HEK293 (cell line): ENCODE data around the gene SMAD4.

Experiments used
- CTCF ChIA-PET: fragments of 350-600 bp; formaldehyde crosslinking; extraction: SDS; loops from one replicate; lab custom pipeline; 2021; ENCODE audit warnings: antibody characterized with exemption; lab: Yijun Ruan, JAX
- POLR2A ChIA-PET: fragments of 300-600 bp; formaldehyde crosslinking; extraction: SDS; loops from one replicate; lab custom pipeline; 2020; ENCODE audit warnings: antibody characterized with exemption, inconsistent platforms; lab: Yijun Ruan, JAX
- H3K27ac ChIP-seq: fragments of 200-500 bp; sonication (Bioruptor generic); 2 replicates; pipeline ENCODE4 v1.5.1; 2014; ENCODE audit warnings: low read depth, low read length, control low read depth, inconsistent platforms; ENCODE audit errors: extremely low read depth
- H3K36me3 ChIP-seq, 2 experiments: fragments of 200-500 bp in 1 of 2; sonication (Bioruptor generic) in 1 of 2; 1 replicate in 1 of 2; 2 replicates in 1 of 2; pipeline ENCODE4 v1.5.1; 2014 to 2017; ENCODE audit warnings: inconsistent platforms in 2 of 2, low read length in 2 of 2; ENCODE audit not compliant: control insufficient read depth in 2 of 2, insufficient read depth in 1 of 2
- H3K4me1 ChIP-seq: fragments of 200-500 bp; sonication (Bioruptor generic); 2 replicates; pipeline ENCODE4 v1.5.1; 2014; ENCODE audit warnings: mild to moderate bottlenecking, low read length, inconsistent platforms; ENCODE audit not compliant: control insufficient read depth, insufficient read depth
- H3K4me3 ChIP-seq: 2 replicates; pipeline ENCODE4 v1.5.1; 2011; ENCODE audit warnings: low read depth, mild to moderate bottlenecking, control low read depth, low read length, moderate library complexity
- H3K9me3 ChIP-seq: fragments of 200-500 bp; sonication (Bioruptor generic); 2 replicates; pipeline ENCODE4 v1.5.1; 2014; ENCODE audit warnings: low read depth, low read length, inconsistent platforms; ENCODE audit not compliant: control insufficient read depth, insufficient read depth
- GLI2 ChIP-seq: fragments of 450-650 bp; formaldehyde crosslinking; IDR thresholded peaks from 2 replicates; pipeline ENCODE4; 2017; ENCODE audit warnings: missing biosample characterization, missing genetic modification characterization, low read depth, borderline replicate concordance
- KLF16 ChIP-seq: fragments of 450-650 bp; formaldehyde crosslinking; IDR thresholded peaks from 2 replicates; pipeline ENCODE4 v1.5.1; 2017; ENCODE audit warnings: missing biosample characterization, missing genetic modification characterization
- KLF17 ChIP-seq: fragments of 450-650 bp; formaldehyde crosslinking; IDR thresholded peaks from 2 replicates; pipeline ENCODE4 v1.5.1; 2016; ENCODE audit warnings: missing biosample characterization, missing genetic modification characterization
- KLF7 ChIP-seq: fragments of 450-650 bp; formaldehyde crosslinking; IDR thresholded peaks from 2 replicates; pipeline ENCODE4 v1.5.1; 2016; ENCODE audit warnings: missing biosample characterization, missing genetic modification characterization, borderline replicate concordance
- OVOL3 ChIP-seq: fragments of 450-650 bp; formaldehyde crosslinking; IDR thresholded peaks from 2 replicates; pipeline ENCODE4 v1.5.1; 2016; ENCODE audit warnings: missing biosample characterization, missing genetic modification characterization
- SETDB1 ChIP-seq: IDR thresholded peaks from one replicate; pipeline ENCODE4 v1.6.1; 2017; ENCODE audit warnings: mild to moderate bottlenecking, low read length, moderate library complexity, mixed read lengths; ENCODE audit not compliant: insufficient read length
- SP2 ChIP-seq: fragments of 450-650 bp; formaldehyde crosslinking; IDR thresholded peaks from 2 replicates; pipeline ENCODE4 v1.5.1; 2016; ENCODE audit warnings: missing biosample characterization, missing genetic modification characterization
- TRIM28 ChIP-seq: IDR thresholded peaks from 2 replicates; pipeline ENCODE4 v1.6.1; 2011; ENCODE audit warnings: low read length, control low read depth, borderline replicate concordance
- TSHZ1 ChIP-seq: fragments of 450-650 bp; formaldehyde crosslinking; IDR thresholded peaks from 2 replicates; pipeline ENCODE4 v1.5.1; 2016; ENCODE audit warnings: missing biosample characterization, missing genetic modification characterization, borderline replicate concordance
- ZFHX2 ChIP-seq: fragments of 450-650 bp; formaldehyde crosslinking; conservative IDR thresholded peaks from 2 replicates; pipeline ENCODE4 v1.5.1; 2016; ENCODE audit warnings: missing biosample characterization, missing genetic modification characterization
- ZFP37 ChIP-seq: fragments of 450-650 bp; formaldehyde crosslinking; IDR thresholded peaks from 2 replicates; pipeline ENCODE4 v1.5.1; 2016; ENCODE audit warnings: missing biosample characterization, missing genetic modification characterization
- ZNF10 ChIP-seq: fragments of 450-650 bp; formaldehyde crosslinking; IDR thresholded peaks from 2 replicates; pipeline ENCODE4 v1.5.1; 2017; ENCODE audit warnings: missing biosample characterization, missing genetic modification characterization
- ZNF133 ChIP-seq: fragments of 450-650 bp; formaldehyde crosslinking; IDR thresholded peaks from 2 replicates; pipeline ENCODE4 v1.5.1; 2016; ENCODE audit warnings: missing biosample characterization, missing genetic modification characterization
- ZNF211 ChIP-seq: fragments of 450-650 bp; formaldehyde crosslinking; IDR thresholded peaks from 2 replicates; pipeline ENCODE4 v1.5.1; 2016; ENCODE audit warnings: low read depth, missing biosample characterization, missing genetic modification characterization
- ZNF311 ChIP-seq: fragments of 450-650 bp; formaldehyde crosslinking; IDR thresholded peaks from 2 replicates; pipeline ENCODE4 v1.5.1; 2017; ENCODE audit warnings: missing biosample characterization, missing genetic modification characterization, borderline replicate concordance
- ZNF398 ChIP-seq: fragments of 450-650 bp; formaldehyde crosslinking; IDR thresholded peaks from 2 replicates; pipeline ENCODE4 v1.5.1; 2017; ENCODE audit warnings: missing biosample characterization, missing genetic modification characterization
- ZNF473 ChIP-seq: fragments of 450-650 bp; formaldehyde crosslinking; IDR thresholded peaks from 2 replicates; pipeline ENCODE4 v1.5.1; 2017; ENCODE audit warnings: missing biosample characterization, missing genetic modification characterization
- ZNF488 ChIP-seq: fragments of 450-650 bp; formaldehyde crosslinking; IDR thresholded peaks from 2 replicates; pipeline ENCODE4 v1.5.1; 2016; ENCODE audit warnings: missing biosample characterization, missing genetic modification characterization
- ZNF585B ChIP-seq: fragments of 450-650 bp; formaldehyde crosslinking; IDR thresholded peaks from 2 replicates; pipeline ENCODE4 v1.5.1; 2016; ENCODE audit warnings: missing biosample characterization, missing genetic modification characterization
- ZNF623 ChIP-seq: fragments of 450-650 bp; formaldehyde crosslinking; IDR thresholded peaks from 2 replicates; pipeline ENCODE4 v1.5.1; 2016; ENCODE audit warnings: missing biosample characterization, missing genetic modification characterization
- ZNF624 ChIP-seq: fragments of 450-650 bp; formaldehyde crosslinking; IDR thresholded peaks from 2 replicates; pipeline ENCODE4 v1.5.1; 2017; ENCODE audit warnings: missing biosample characterization, missing genetic modification characterization
- ZNF629 ChIP-seq: fragments of 450-650 bp; formaldehyde crosslinking; IDR thresholded peaks from 2 replicates; pipeline ENCODE4 v1.5.1; 2017; ENCODE audit warnings: missing biosample characterization, missing genetic modification characterization
- ZNF704 ChIP-seq: fragments of 450-650 bp; formaldehyde crosslinking; IDR thresholded peaks from 2 replicates; pipeline ENCODE4 v1.5.1; 2016; ENCODE audit warnings: missing biosample characterization, missing genetic modification characterization
- ZNF707 ChIP-seq: fragments of 450-650 bp; formaldehyde crosslinking; IDR thresholded peaks from 2 replicates; pipeline ENCODE4 v1.5.1; 2016; ENCODE audit warnings: missing biosample characterization, missing genetic modification characterization
- ZSCAN5A ChIP-seq: fragments of 450-650 bp; formaldehyde crosslinking; IDR thresholded peaks from 2 replicates; pipeline ENCODE4 v1.5.1; 2016; ENCODE audit warnings: missing biosample characterization, missing genetic modification characterization

SMAD4 gene

GRCh38 chr18:51082571-51083267 is 52.7 kb downstream of the SMAD4 start:
- ChIA-PET POLR2A (no interaction called here), CTCF (interaction anchor here (0.8 kb wide), 1 partner anchor 186 kb away, joined by 3 read pairs; no protein-coding TSS in a partner anchor)
- no peak overlapping the region for H3K27ac ChIP-seq
- H3K4me1 ChIP-seq, result 0 out of 2 replicates have a peak, but pooled peaks cover 2% of the 10 kb centered on the region
- TF ChIP-seq ZNF488 (tag by site-specific recombination), result no peak
- TF ChIP-seq ZNF473, result no peak
- TF ChIP-seq OVOL3, result no peak
- no peak for TF ChIP-seq ZNF133 (tag by site-specific recombination)
- TF ChIP-seq ZNF707 (tag by site-specific recombination), result no peak
- no peak for TF ChIP-seq ZNF629 (tag by site-specific recombination)
- TF ChIP-seq KLF16, result no peak
- TF ChIP-seq ZSCAN5A (tag by site-specific recombination), result no peak
- no peak for TF ChIP-seq ZFP37 (tag by site-specific recombination)
- TF ChIP-seq SP2 (tag by site-specific recombination), result no peak
- TF ChIP-seq KLF17 (tag by site-specific recombination), result no peak
- H3K9me3 ChIP-seq, result no peaks in the 10 kb centered on the region
- H3K36me3 ChIP-seq, result peaks cover 69 to 72% of the 10 kb centered on the region in 2 experiments
- H3K4me3 ChIP-seq, result no peak overlapping the region

- H3K36me3 ChIP-seq, result peaks cover 64 to 66% of the 10 kb centered on the region in 2 experiments
- ChIA-PET POLR2A (no interaction called here), CTCF (interaction anchor here (0.5 kb wide), 1 partner anchor 113 kb away, joined by 4 read pairs; no protein-coding TSS in a partner anchor)
- H3K4me3 ChIP-seq, result no peak overlapping the region
- H3K9me3 ChIP-seq, result no peaks in the 10 kb centered on the region; the same call in 1 of the 2 replicates
- H3K4me1 ChIP-seq, result 0 out of 2 replicates have a peak, but pooled peaks cover 2% of the 10 kb centered on the region
- no peak overlapping the region for H3K27ac ChIP-seq
- TF ChIP-seq KLF7 (tag by site-specific recombination) (no peak), TSHZ1 (no peak), ZNF10 (tag by site-specific recombination) (no peak), ZNF311 (tag by site-specific recombination) (no peak), ZNF704 (tag by site-specific recombination) (no peak), ZFHX2 (no peak), TRIM28 (no peak), ZNF623 (no peak), GLI2 (no peak), ZNF211 (tag by site-specific recombination) (no peak), ZNF585B (tag by site-specific recombination) (no peak), ZNF398 (tag by site-specific recombination) (no peak), SETDB1 (no peak), ZNF624 (tag by site-specific recombination) (no peak)
Measured at GRCh38 chr18:51083398-51083797, 53.4 kb downstream of the SMAD4 start.
